Trophoblast cell (in vitro differentiated cells and primary cell): ENCODE data around the gene QKI.

Experiments
- DNase-seq, 2 donors: peaks; one replicate each; pipeline ENCODE4 v3.0.0-alpha.2; 2016
- H2AFZ ChIP-seq: 2 replicates; pipeline ENCODE4 v1.6.1; 2013; ENCODE audit warnings: low read length, moderate library complexity, mild to moderate bottlenecking; ENCODE audit not compliant: insufficient read depth, poor library complexity
- H2AK5ac ChIP-seq: 2 replicates; pipeline ENCODE4 v1.6.1; 2013; ENCODE audit warnings: mild to moderate bottlenecking, low read length
- H2BK120ac ChIP-seq: 2 replicates; pipeline ENCODE4 v1.6.1; 2013; ENCODE audit warnings: low read length, mild to moderate bottlenecking, moderate library complexity; ENCODE audit not compliant: insufficient read depth, poor library complexity
- H2BK12ac ChIP-seq: 2 replicates; pipeline ENCODE4 v1.6.1; 2013; ENCODE audit warnings: mild to moderate bottlenecking, low read length, moderate library complexity
- H2BK5ac ChIP-seq: 2 replicates; pipeline ENCODE4 v1.6.1; 2013; ENCODE audit warnings: low read length, low read depth, moderate library complexity, mild to moderate bottlenecking; ENCODE audit not compliant: poor library complexity
- H3K14ac ChIP-seq: 2 replicates; pipeline ENCODE4 v1.6.1; 2013; ENCODE audit warnings: mild to moderate bottlenecking, low read length
- H3K18ac ChIP-seq: 2 replicates; pipeline ENCODE4 v1.6.1; 2013; ENCODE audit warnings: mild to moderate bottlenecking, low read length
- H3K23ac ChIP-seq: 2 replicates; pipeline ENCODE4 v1.6.1; 2013; ENCODE audit warnings: low read length
- H3K27ac ChIP-seq: 2 replicates; pipeline ENCODE4 v1.5.1; 2013; ENCODE audit warnings: low read depth, mild to moderate bottlenecking, inconsistent platforms, low read length, moderate library complexity
- H3K27me3 ChIP-seq: 2 replicates; pipeline ENCODE4 v1.6.1; 2013; ENCODE audit warnings: inconsistent platforms, mild to moderate bottlenecking, low read length, moderate library complexity; ENCODE audit not compliant: insufficient read depth
- H3K36me3 ChIP-seq, 2 experiments: 1 replicate in 1 of 2; 2 replicates in 1 of 2; pipeline ENCODE4 v1.6.1; 2013; ENCODE audit warnings: low read length in 2 of 2, mild to moderate bottlenecking in 2 of 2, moderate library complexity in 1 of 2; ENCODE audit not compliant: insufficient read depth in 2 of 2, control insufficient read depth in 1 of 2
- H3K4ac ChIP-seq: 2 replicates; pipeline ENCODE4 v1.6.1; 2013; ENCODE audit warnings: low read depth, mild to moderate bottlenecking, low read length, moderate library complexity
- H3K4me1 ChIP-seq, 2 experiments: 1 replicate in 1 of 2; 2 replicates in 1 of 2; pipeline ENCODE4 v1.6.1; 2013; ENCODE audit warnings: low read length in 2 of 2, mild to moderate bottlenecking in 2 of 2, moderate library complexity in 1 of 2; ENCODE audit not compliant: insufficient read depth in 2 of 2, control insufficient read depth in 1 of 2
- H3K4me2 ChIP-seq: 2 replicates; pipeline ENCODE4 v1.6.1; 2013; ENCODE audit warnings: inconsistent platforms, mild to moderate bottlenecking, low read length, moderate library complexity
- H3K4me3 ChIP-seq: 2 replicates; pipeline ENCODE4 v1.5.1; 2013; ENCODE audit warnings: mild to moderate bottlenecking, low read depth, low read length, inconsistent platforms
- H3K79me1 ChIP-seq: one replicate; pipeline ENCODE4 v1.6.1; 2013; ENCODE audit warnings: low read length
- H3K79me2 ChIP-seq: 2 replicates; pipeline ENCODE4 v1.6.1; 2013; ENCODE audit warnings: low read length, mild to moderate bottlenecking; ENCODE audit not compliant: control insufficient read depth, insufficient read depth, poor library complexity
- H3K9ac ChIP-seq: 2 replicates; pipeline ENCODE4 v1.6.1; 2013; ENCODE audit warnings: mild to moderate bottlenecking, low read length
- H3K9me3 ChIP-seq: 2 replicates; pipeline ENCODE4 v1.6.1; 2013; ENCODE audit warnings: low read depth, mild to moderate bottlenecking, control low read depth, inconsistent platforms, low read length; ENCODE audit not compliant: insufficient read depth
- H4K12ac ChIP-seq: 2 replicates; pipeline ENCODE4 v1.6.1; 2013; ENCODE audit warnings: low read depth, mild to moderate bottlenecking, low read length, moderate library complexity
- H4K8ac ChIP-seq: 2 replicates; pipeline ENCODE4 v1.6.1; 2013; ENCODE audit warnings: low read depth, mild to moderate bottlenecking, low read length, moderate library complexity
- H4K91ac ChIP-seq: one replicate; pipeline ENCODE4 v1.6.1; 2013; ENCODE audit warnings: low read depth, mild to moderate bottlenecking, low read length, moderate library complexity
- WGBS: extraction: QIAGEN DNeasy Blood & Tissue Kit; methylation state at CpG from one replicate; pipeline ENCODE4 v1.1.7; 2013; ENCODE audit warnings: missing lambda C conversion rate; ENCODE audit not compliant: insufficient read length, insufficient coverage; ENCODE audit errors: extremely low coverage; 5-methylcytosine and 5-hydroxymethylcytosine counted together

QKI gene

DNA sequence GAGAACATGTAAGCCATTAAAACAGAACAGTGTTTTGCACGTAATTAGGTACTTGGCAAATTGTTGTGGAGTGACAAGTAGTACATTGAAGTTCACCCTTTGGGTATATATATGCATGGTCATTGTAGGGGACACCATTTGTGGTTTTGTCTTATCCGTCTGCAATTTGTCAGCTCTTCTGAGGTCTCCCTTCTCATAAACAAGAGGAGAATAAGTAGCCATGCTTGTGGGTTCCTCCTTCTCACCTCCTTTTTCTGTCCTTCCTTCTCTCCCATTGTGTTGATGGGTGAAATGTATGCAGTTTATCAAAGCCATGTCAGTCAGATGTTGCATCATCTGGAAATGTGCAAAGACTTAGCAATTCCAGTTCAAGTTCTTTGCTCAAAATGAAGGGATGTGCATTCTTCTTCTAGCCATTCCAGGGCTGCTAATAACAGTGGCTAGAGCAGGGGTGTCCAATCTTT lies 70.9 kb downstream of the QKI start:
- H3K23ac ChIP-seq: no peak overlapping the region
- H2BK120ac ChIP-seq: no peak overlapping the region
- no peak overlapping the region for H3K9ac ChIP-seq
- H4K8ac ChIP-seq: no peak overlapping the region
- H4K91ac ChIP-seq: no peak overlapping the region
- H3K79me1 ChIP-seq: no peaks in the 10 kb centered on the region
- no peak overlapping the region for H3K4me3 ChIP-seq
- no peaks in the 10 kb centered on the region for H3K9me3 ChIP-seq
- H3K18ac ChIP-seq: no peak overlapping the region
- H3K14ac ChIP-seq: no peak overlapping the region
- H2BK5ac ChIP-seq: no peak overlapping the region
- H2AFZ ChIP-seq: no peak overlapping the region
- peaks cover 2% of the 10 kb centered on the region for H3K79me2 ChIP-seq
- peak in 1 of 2 donors; percentile 30 for DNase-seq
- no peak overlapping the region for H2AK5ac ChIP-seq
- H4K12ac ChIP-seq: no peak overlapping the region
- no peak overlapping the region for H3K4ac ChIP-seq
- no peaks in the 10 kb centered on the region for H3K27me3 ChIP-seq
- H3K4me1 ChIP-seq: peaks cover 0 to 8% of the 10 kb centered on the region in 2 experiments
- no CpG with 5 or more reads among the region's 2 CpGs for WGBS
- no peak overlapping the region for H3K27ac ChIP-seq
- no peak overlapping the region for H3K4me2 ChIP-seq
- H2BK12ac ChIP-seq: no peak overlapping the region
- no peaks in the 10 kb centered on the region for H3K36me3 ChIP-seq

DNA sequence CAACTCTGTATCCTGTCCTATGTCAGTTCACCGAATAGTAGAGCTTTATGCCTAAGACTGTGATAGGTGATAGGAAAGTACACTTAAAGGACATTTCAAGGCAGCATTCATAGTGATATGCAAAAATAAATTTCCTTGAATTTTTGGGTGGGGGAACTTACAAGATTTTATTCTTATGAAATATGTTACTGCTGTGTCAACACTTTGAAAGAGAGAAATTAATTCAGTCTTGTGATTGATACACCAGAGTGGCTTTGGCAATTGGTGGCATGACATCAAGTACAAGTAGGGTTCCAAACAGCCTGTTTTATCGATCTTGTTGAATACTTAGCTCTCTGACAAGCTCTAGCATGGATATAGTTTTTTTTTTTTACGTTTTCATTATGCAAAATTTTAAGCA lies 72.3 kb downstream of the QKI start:
- Histone ChIP-seq H2BK5ac (no peak overlapping the region), H3K27ac (no peak overlapping the region), H3K79me2 (peaks cover 2% of the 10 kb centered on the region), H2AFZ (no peak overlapping the region), H4K12ac (no peak overlapping the region), H3K4me2 (no peak overlapping the region), H3K27me3 (no peaks in the 10 kb centered on the region), H2BK12ac (no peak overlapping the region), H3K9me3 (no peaks in the 10 kb centered on the region), H2BK120ac (no peak overlapping the region), H3K4me3 (no peak overlapping the region), H3K9ac (no peak overlapping the region), H3K23ac (no peak overlapping the region), H4K91ac (no peak overlapping the region), H3K36me3 (no peaks in the 10 kb centered on the region), H3K14ac (no peak overlapping the region), H3K4ac (no peak overlapping the region), H3K79me1 (no peaks in the 10 kb centered on the region), H3K4me1 (peaks cover 0 to 8% of the 10 kb centered on the region in 2 experiments), H4K8ac (no peak overlapping the region), H3K18ac (no peak overlapping the region), H2AK5ac (no peak overlapping the region)
- DNase-seq: no peak
- WGBS: no CpG with 5 or more reads among the region's 3 CpGs

DNA sequence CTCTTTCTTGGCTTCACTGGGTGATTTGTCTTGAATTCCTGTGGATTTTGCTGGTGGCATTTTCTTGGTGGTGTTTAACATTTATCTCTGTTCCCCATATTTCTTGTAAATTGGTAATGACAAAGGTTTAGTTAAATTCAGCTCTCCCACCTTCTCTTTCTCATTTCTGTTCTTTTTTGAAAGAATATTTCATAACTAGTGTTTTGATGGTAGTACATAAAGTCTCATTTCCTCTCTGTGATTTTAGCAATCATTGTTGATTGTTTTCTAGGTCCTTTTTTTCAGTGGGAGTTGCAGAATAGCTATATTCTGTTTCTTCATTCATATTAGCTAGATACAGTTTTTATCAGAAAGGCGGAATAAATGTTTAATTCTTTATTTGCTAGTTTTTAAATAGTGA lies 73.1 kb downstream of the QKI start:
- no peak overlapping the region for H2BK5ac ChIP-seq
- no peak overlapping the region for H2BK12ac ChIP-seq
- H3K4me1 ChIP-seq: peaks cover 0 to 7% of the 10 kb centered on the region in 2 experiments
- H4K12ac ChIP-seq: no peak overlapping the region
- H4K91ac ChIP-seq: no peak overlapping the region
- no peak overlapping the region for H2AFZ ChIP-seq
- H3K79me2 ChIP-seq: peaks cover under 1% of the 10 kb centered on the region
- H3K4me3 ChIP-seq: no peak overlapping the region
- no peaks in the 10 kb centered on the region for H3K9me3 ChIP-seq
- no peak for DNase-seq
- no peak overlapping the region for H3K14ac ChIP-seq
- H2BK120ac ChIP-seq: no peak overlapping the region
- no peak overlapping the region for H3K9ac ChIP-seq
- H3K4ac ChIP-seq: no peak overlapping the region
- H3K23ac ChIP-seq: no peak overlapping the region
- H3K27ac ChIP-seq: no peak overlapping the region
- no peaks in the 10 kb centered on the region for H3K36me3 ChIP-seq
- no peak overlapping the region for H2AK5ac ChIP-seq
- no peaks in the 10 kb centered on the region for H3K79me1 ChIP-seq
- no peaks in the 10 kb centered on the region for H3K27me3 ChIP-seq
- WGBS: no CpG with 5 or more reads among the region's 1 CpG
- no peak overlapping the region for H4K8ac ChIP-seq
- no peak overlapping the region for H3K4me2 ChIP-seq
- H3K18ac ChIP-seq: no peak overlapping the region

DNA sequence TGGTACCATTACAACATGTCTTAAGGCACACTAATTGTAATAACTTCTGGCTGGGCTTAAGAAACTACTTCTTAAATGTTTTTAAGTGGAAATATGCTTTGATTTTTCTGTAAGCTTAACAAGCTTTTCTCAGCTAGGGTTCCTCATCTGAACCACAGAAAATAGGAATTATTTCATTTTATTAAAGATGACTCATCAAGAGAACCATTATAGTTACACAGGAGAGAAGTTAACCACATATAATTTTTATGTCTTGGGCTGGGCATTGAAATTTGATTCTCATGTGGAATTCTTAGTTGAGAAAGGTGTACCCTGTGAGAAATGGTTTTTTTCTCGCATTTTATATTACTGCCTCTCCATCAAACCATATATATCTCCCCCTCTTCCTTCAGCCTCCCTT lies 75.1 kb downstream of the QKI start:
- Histone ChIP-seq H3K14ac (no peak overlapping the region), H3K36me3 (no peaks in the 10 kb centered on the region), H3K79me1 (no peaks in the 10 kb centered on the region), H2AK5ac (no peak overlapping the region), H2BK12ac (no peak overlapping the region), H3K4me3 (no peak overlapping the region), H4K8ac (no peak overlapping the region), H2BK5ac (no peak overlapping the region), H3K9ac (no peak overlapping the region), H2AFZ (no peak overlapping the region), H3K9me3 (no peaks in the 10 kb centered on the region), H3K4me1 (peaks cover 0 to 3% of the 10 kb centered on the region in 2 experiments), H3K4me2 (no peak overlapping the region), H4K12ac (no peak overlapping the region), H4K91ac (no peak overlapping the region), H3K23ac (no peak overlapping the region), H2BK120ac (no peak overlapping the region), H3K27ac (no peak overlapping the region), H3K18ac (no peak overlapping the region), H3K4ac (no peak overlapping the region), H3K79me2 (peaks cover 3% of the 10 kb centered on the region), H3K27me3 (no peaks in the 10 kb centered on the region)
- no CpG with 5 or more reads among the region's 1 CpG for WGBS
- DNase-seq: no peak
